ENCODE data around the gene PCDHGB2. TPM values are rescaled to one million over a fixed set of nuclear protein-coding genes. Genes with fewer than 3 reads are reported as not detected.
"Not testable (repeated sequence)": the region's sequence is repeated elsewhere in the genome, so short reads cannot be mapped to it uniquely, and the experiment has no call there.

Gene PCDHGB2
- total RNA-seq, 2 experiments from 2014 or later = 0.12 to 0.67 TPM

DNA sequence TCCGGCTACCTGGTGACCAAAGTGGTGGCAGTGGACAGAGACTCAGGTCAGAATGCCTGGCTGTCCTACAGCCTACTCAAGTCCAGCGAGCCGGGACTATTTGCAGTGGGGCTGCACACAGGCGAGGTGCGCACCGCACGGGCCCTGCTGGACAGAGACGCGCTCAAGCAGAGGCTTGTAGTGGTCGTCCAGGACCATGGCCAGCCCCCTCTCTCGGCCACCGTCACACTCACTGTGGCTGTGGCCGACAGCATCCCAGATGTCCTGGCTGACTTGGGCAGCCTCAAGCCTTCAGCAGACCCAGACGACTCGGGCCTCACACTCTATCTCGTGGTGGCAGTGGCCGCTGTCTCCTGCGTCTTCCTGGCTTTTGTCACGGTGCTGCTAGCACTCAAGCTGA lies 2.8 kb upstream of the PCDHGB2 start:
- ATAC-seq (no peak), DNase-seq (no peak)
- Mint-ChIP-seq H3K27me3 (peaks cover 51% of the 10 kb centered on the region), H3K4me1 (peaks cover 2% of the 10 kb centered on the region), H3K4me3 (no peak overlapping the region), H3K36me3 (peaks cover 15% of the 10 kb centered on the region), H3K9me3 (ENCODE audit: low read depth) (peaks cover 17% of the 10 kb centered on the region), H3K27ac (no peak overlapping the region)
- CTCF ChIA-PET = no interaction called here

- peak overlapping the region; percentile 75 for H3K4me3 Mint-ChIP-seq
- peaks cover 15% of the 10 kb centered on the region for H3K36me3 Mint-ChIP-seq
- peaks cover 70% of the 10 kb centered on the region for H3K27me3 Mint-ChIP-seq
- H3K27ac Mint-ChIP-seq = no peak overlapping the region
- DNase-seq = no peak
- CTCF ChIA-PET = interaction anchor here (1.7 to 1.9 kb wide), 2 partner anchors 203 to 207 kb away, joined by 6 to 7 read pairs; no protein-coding TSS in a partner anchor
- ATAC-seq = no peak
- H3K4me1 Mint-ChIP-seq = peaks cover 2% of the 10 kb centered on the region
- peaks cover 17% of the 10 kb centered on the region for H3K9me3 Mint-ChIP-seq (ENCODE audit: low read depth)
These were observed 891 bp downstream of the PCDHGB2 start for GRCh38 chr5:141360685-141361084.

GRCh38 chr5:141362719-141363118 lies 2.9 kb downstream of the PCDHGB2 start:
- Mint-ChIP-seq H3K36me3 (peaks cover 15% of the 10 kb centered on the region), H3K4me3 (no peak overlapping the region), H3K9me3 (ENCODE audit: low read depth) (peaks cover 15% of the 10 kb centered on the region), H3K4me1 (peaks cover 2% of the 10 kb centered on the region), H3K27me3 (peaks cover 70% of the 10 kb centered on the region), H3K27ac (no peak overlapping the region)
- no peak for ATAC-seq
- CTCF ChIA-PET = interaction anchor here (1.6 kb wide), 1 partner anchor 59 kb away, joined by 4 read pairs; the partner anchor contains the start of gene PCDHGA11
- no peak for DNase-seq

- Mint-ChIP-seq H3K9me3 (ENCODE audit: low read depth) (peaks cover 15% of the 10 kb centered on the region), H3K36me3 (peaks cover 15% of the 10 kb centered on the region), H3K27ac (peak within 1 kb of the TSS; percentile 10), H3K4me1 (peaks cover 2% of the 10 kb centered on the region), H3K27me3 (peaks cover 74% of the 10 kb centered on the region), H3K4me3 (no peak within 1 kb of the TSS)
- CTCF ChIA-PET = interaction anchor here (0.8 to 1.6 kb wide), 4 partner anchors 14 to 57 kb away, joined by 3 to 4 read pairs (median 3); partner anchors contain the start of genes PCDHGA10, PCDHGA11, PCDHGB1 and PCDHGB6
- ATAC-seq = no peak
- DNase-seq = no peak
These were observed 4.3 kb downstream of the PCDHGB2 start, which contains the start of gene PCDHGA5 for GRCh38 chr5:141363952-141364660. PCDHGA5 (plus strand) TSS chr5:141364162; CDS start chr5:141364331, 169 bp downstream.

GRCh38 chr5:141366016-141366896 lies 6.5 kb downstream of the PCDHGB2 start:
- Mint-ChIP-seq H3K27ac (no peak overlapping the region), H3K9me3 (ENCODE audit: low read depth) (peaks cover 13% of the 10 kb centered on the region), H3K36me3 (peaks cover 5% of the 10 kb centered on the region), H3K4me3 (no peak overlapping the region), H3K27me3 (peaks cover 77% of the 10 kb centered on the region), H3K4me1 (peaks cover 2% of the 10 kb centered on the region)
- no peak for DNase-seq
- CTCF ChIA-PET = interaction anchor here (0.7 kb wide), 1 partner anchor 189 kb away, joined by 3 read pairs; the partner anchor contains the start of gene PCDHB8
- no peak for ATAC-seq

- DNase-seq (no peak), ATAC-seq (no peak)
- H3K4me1 Mint-ChIP-seq = peaks cover 2% of the 10 kb centered on the region
- CTCF ChIA-PET = interaction anchor here (0.7 to 2.0 kb wide), 13 partner anchors 9 to 284 kb away, joined by 3 to 13 read pairs (median 4); partner anchors contain the start of genes PCDHGA10, PCDHGA12, PCDHGA4 and PCDHGA9
- H3K4me3 Mint-ChIP-seq = peak within 1 kb of the TSS; percentile 40
- no peaks in the 10 kb centered on the region for H3K36me3 Mint-ChIP-seq
- no peak within 1 kb of the TSS for H3K27ac Mint-ChIP-seq
- H3K9me3 Mint-ChIP-seq (ENCODE audit: low read depth) = peaks cover 17% of the 10 kb centered on the region
- H3K27me3 Mint-ChIP-seq = peaks cover 71% of the 10 kb centered on the region
These were observed 10.4 kb downstream of the PCDHGB2 start, which contains the start of gene PCDHGB3 for GRCh38 chr5:141369994-141370848. PCDHGB3 (plus strand) TSS chr5:141370242; CDS start chr5:141370395, 153 bp downstream.

DNA sequence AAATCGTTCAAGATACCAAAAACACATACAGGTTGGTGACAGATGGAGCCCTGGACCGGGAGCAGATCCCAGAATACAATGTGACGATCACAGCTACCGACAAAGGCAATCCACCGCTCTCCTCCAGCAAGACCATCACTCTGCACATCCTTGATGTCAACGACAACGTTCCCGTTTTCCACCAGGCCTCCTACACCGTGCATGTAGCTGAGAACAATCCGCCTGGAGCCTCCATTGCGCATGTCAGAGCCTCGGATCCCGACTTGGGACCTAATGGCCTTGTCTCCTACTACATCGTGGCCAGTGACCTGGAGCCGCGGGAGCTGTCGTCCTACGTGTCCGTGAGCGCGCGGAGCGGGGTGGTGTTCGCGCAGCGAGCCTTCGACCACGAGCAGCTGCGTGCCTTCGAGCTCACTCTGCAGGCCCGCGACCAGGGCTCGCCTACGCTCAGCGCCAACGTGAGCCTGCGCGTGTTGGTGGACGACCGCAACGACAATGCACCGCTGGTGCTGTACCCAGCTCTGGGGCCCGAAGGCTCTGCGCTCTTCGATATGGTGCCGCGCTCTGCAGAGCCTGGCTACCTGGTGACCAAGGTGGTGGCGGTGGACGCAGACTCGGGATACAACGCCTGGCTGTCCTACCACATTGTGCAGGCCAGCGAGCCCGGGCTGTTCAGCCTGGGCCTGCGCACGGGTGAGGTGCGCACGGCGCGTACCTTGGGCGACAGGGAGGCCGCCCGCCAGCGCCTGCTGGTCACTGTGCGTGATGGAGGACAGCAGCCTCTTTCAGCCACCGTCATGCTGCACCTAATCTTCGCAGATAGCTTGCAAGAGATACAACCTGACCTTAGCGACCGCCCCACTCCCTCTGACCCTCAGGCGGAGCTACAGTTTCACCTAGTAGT lies 12.0 kb downstream of the PCDHGB2 start:
- H3K27ac Mint-ChIP-seq = no peak overlapping the region
- CTCF ChIA-PET = interaction anchor here (1.0 to 1.8 kb wide), 3 partner anchors 9 to 50 kb away, joined by 3 to 5 read pairs (median 4); partner anchors contain the start of gene PCDHGA11
- H3K36me3 Mint-ChIP-seq = no peaks in the 10 kb centered on the region
- ATAC-seq (no peak), DNase-seq (no peak)
- peaks cover 2% of the 10 kb centered on the region for H3K4me1 Mint-ChIP-seq
- H3K4me3 Mint-ChIP-seq = no peak overlapping the region
- peaks cover 64% of the 10 kb centered on the region for H3K27me3 Mint-ChIP-seq
- peaks cover 20% of the 10 kb centered on the region for H3K9me3 Mint-ChIP-seq (ENCODE audit: low read depth)

- ATAC-seq (no peak), DNase-seq (no peak)
- Mint-ChIP-seq H3K27me3 (peaks cover 53% of the 10 kb centered on the region), H3K4me3 (no peak within 1 kb of the TSS), H3K9me3 (ENCODE audit: low read depth) (peaks cover 24% of the 10 kb centered on the region), H3K27ac (no peak within 1 kb of the TSS), H3K4me1 (peaks cover 2% of the 10 kb centered on the region), H3K36me3 (no peaks in the 10 kb centered on the region)
- CTCF ChIA-PET = interaction anchor here (1.7 kb wide), 1 partner anchor 56 kb away, joined by 4 read pairs; the partner anchor contains the start of gene PCDHGA12
These were observed 14.0 kb downstream of the PCDHGB2 start, which contains the start of gene PCDHGA6 for GRCh38 chr5:141373673-141374317. PCDHGA6 (plus strand) TSS chr5:141373891; CDS start chr5:141374084, 193 bp downstream.

DNA sequence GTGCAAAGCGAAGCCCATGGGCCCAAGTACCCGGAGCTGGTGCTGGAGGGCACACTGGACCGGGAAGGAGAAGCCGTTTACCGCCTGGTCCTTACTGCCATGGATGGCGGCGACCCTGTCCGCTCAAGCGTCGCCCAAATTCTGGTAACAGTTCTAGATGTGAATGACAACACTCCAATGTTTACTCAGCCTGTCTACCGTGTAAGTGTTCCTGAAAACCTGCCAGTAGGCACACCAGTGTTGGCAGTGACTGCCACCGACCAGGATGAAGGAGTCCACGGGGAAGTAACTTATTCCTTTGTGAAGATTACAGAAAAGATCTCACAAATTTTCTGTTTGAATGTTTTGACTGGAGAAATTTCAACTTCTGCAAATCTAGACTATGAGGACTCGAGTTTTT lies 14.8 kb downstream of the PCDHGB2 start:
- CTCF ChIA-PET = interaction anchor here (1.7 kb wide), 1 partner anchor 55 kb away, joined by 4 read pairs; the partner anchor contains the start of gene PCDHGA12
- H3K36me3 Mint-ChIP-seq = no peaks in the 10 kb centered on the region
- peaks cover 2% of the 10 kb centered on the region for H3K4me1 Mint-ChIP-seq
- H3K9me3 Mint-ChIP-seq (ENCODE audit: low read depth) = peaks cover 25% of the 10 kb centered on the region
- H3K4me3 Mint-ChIP-seq = no peak overlapping the region
- peaks cover 54% of the 10 kb centered on the region for H3K27me3 Mint-ChIP-seq
- ATAC-seq = no peak
- DNase-seq = no peak
- H3K27ac Mint-ChIP-seq = no peak overlapping the region

GRCh38 chr5:141375444-141376155 lies 15.8 kb downstream of the PCDHGB2 start:
- DNase-seq, H3K27ac Mint-ChIP-seq, ATAC-seq, H3K4me3 Mint-ChIP-seq, CTCF ChIA-PET, H3K4me1 Mint-ChIP-seq, H3K36me3 Mint-ChIP-seq: not testable (repeated sequence)
- peaks cover 49% of the 10 kb centered on the region for H3K27me3 Mint-ChIP-seq
- H3K9me3 Mint-ChIP-seq (ENCODE audit: low read depth) = peaks cover 25% of the 10 kb centered on the region
